Measurements from ENCODE around the gene PTPN3. TPM values are rescaled to one million over a fixed set of nuclear protein-coding genes. Genes with fewer than 3 reads are reported as not detected.
"Not testable (repeated sequence)": the region's sequence is repeated elsewhere in the genome, so short reads cannot be mapped to it uniquely, and the experiment has no call there.

PTPN3 gene
- total and polyA plus RNA-seq, 10 of the 15 experiments (the other 5 are each of a cell fraction or from before 2014, with no cell fraction given), result 0.18 to 1.3 (median 0.39) TPM

DNA sequence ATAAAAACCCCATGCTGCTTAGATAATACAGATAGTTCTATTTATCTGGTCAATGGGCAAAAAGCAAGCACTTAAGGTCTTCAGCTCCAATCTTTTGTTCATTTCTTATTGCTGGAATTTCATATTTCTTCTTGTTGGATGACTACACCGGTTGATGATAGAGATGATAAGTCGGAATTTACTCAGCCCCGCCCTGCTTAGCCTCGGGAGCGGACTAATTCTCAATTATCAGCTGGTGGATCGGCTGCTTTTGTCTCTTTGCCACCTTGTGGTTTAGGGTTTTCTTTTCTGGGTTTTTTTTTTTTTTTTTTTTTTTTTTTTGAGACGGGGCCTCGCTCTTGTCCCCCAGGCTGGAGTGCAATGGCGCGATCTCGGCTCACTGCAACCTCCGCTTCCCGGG is 34.5 kb upstream of the PTPN3 start:
- ATAC-seq; in situ Hi-C loops (cut with MboI); H3K4me3 ChIP-seq; H3K4me1 ChIP-seq (ENCODE audit: control insufficient read depth, insufficient read depth, low read length); H3K9ac ChIP-seq (ENCODE audit: control insufficient read depth, insufficient read depth, low read length); BruUV-seq (replicated peaks); DNase-seq (ENCODE audit: low read depth, low spot score); FAIRE-seq; SMC1A ChIA-PET (ENCODE audit: uncharacterized antibody, unreplicated experiment); RAD21 ChIA-PET (ENCODE audit: unreplicated experiment); H4K20me1 ChIP-seq (ENCODE audit: control insufficient read depth, insufficient read depth); H3K36me3 ChIP-seq (ENCODE audit: control insufficient read depth in 2 of 2, insufficient read depth in 2 of 2, low read length in 1 of 2); H3K79me2 ChIP-seq (ENCODE audit: control insufficient read depth, insufficient read depth, low read length); H3K4me2 ChIP-seq (ENCODE audit: control insufficient read depth, insufficient read depth); H2AFZ ChIP-seq (ENCODE audit: control insufficient read depth, low read depth, low read length); H3K27ac ChIP-seq (ENCODE audit: control insufficient read depth, insufficient read depth); intact Hi-C loops (cut with micrococcal nuclease; ENCODE audit: unreplicated experiment); H3K27me3 ChIP-seq (replicated peaks in 1 of 2; ENCODE audit: control insufficient read depth in 2 of 2, insufficient read depth in 2 of 2, low read length in 1 of 2); H3K9me3 ChIP-seq (replicated peaks; ENCODE audit: control insufficient read depth, insufficient read depth, low read length): not testable (repeated sequence)
- WGBS (ENCODE audit: insufficient coverage, insufficient replicate concordance, low lambda C conversion rate, missing lambda C conversion rate), result 88% methylated on average over 8 of the region's 13 CpGs
- CTCF ChIA-PET, result interaction anchor here (0.7 kb wide), 1 partner anchor 665 kb away, joined by 3 read pairs; no protein-coding TSS in a partner anchor
- POLR2A ChIA-PET, result interaction anchor here (0.6 kb wide), 1 partner anchor 238 kb away, joined by 4 read pairs; no protein-coding TSS in a partner anchor

DNA sequence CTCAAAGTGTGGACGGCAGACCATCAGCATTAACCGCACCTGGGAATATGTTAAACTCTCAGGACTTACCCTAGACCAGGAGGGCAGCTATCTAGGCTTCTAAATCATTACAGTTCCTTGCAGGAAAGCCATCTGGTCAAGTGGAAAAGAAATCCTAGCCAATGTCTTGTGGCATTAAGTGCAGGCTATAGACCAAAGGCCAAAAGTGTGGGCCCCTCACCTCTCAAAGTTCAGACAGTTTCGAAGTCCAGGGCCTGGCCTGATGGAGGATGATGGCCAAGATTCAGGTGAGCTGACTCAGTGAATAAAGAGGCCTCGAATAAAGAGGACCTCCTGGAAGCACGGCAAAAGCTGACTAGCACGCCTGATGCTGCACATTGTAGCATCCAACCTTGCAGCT is 24.0 kb upstream of the PTPN3 start:
- Histone ChIP-seq H3K4me3 (no peak overlapping the region), H3K9me3 (replicated peaks; ENCODE audit: control insufficient read depth, insufficient read depth, low read length) (no peaks in the 10 kb centered on the region), H3K36me3 (ENCODE audit: control insufficient read depth in 2 of 2, insufficient read depth in 2 of 2, low read length in 1 of 2) (no peaks in the 10 kb centered on the region), H3K4me1 (ENCODE audit: control insufficient read depth, insufficient read depth, low read length) (no peaks in the 10 kb centered on the region), H4K20me1 (ENCODE audit: control insufficient read depth, insufficient read depth) (no peaks in the 10 kb centered on the region), H3K9ac (ENCODE audit: control insufficient read depth, insufficient read depth, low read length) (no peak overlapping the region), H3K27me3 (replicated peaks in 1 of 2; ENCODE audit: control insufficient read depth in 2 of 2, insufficient read depth in 2 of 2, low read length in 1 of 2) (peaks cover 0 to 3% of the 10 kb centered on the region in 2 experiments; a peak in 3 of 4 replicates), H2AFZ (ENCODE audit: control insufficient read depth, low read depth, low read length) (no peak overlapping the region), H3K4me2 (ENCODE audit: control insufficient read depth, insufficient read depth) (no peak overlapping the region), H3K79me2 (ENCODE audit: control insufficient read depth, insufficient read depth, low read length) (no peaks in the 10 kb centered on the region), H3K27ac (ENCODE audit: control insufficient read depth, insufficient read depth) (no peak overlapping the region)
- ATAC-seq, result no peak
- in situ Hi-C loops (cut with MboI) (no loop called here), intact Hi-C loops (cut with micrococcal nuclease; ENCODE audit: unreplicated experiment) (loop anchor here (5.0 kb wide), 1 partner anchor 280 kb away; no protein-coding TSS in a partner anchor)
- CTCF ChIA-PET, result interaction anchor here (1.0 to 1.7 kb wide), 6 partner anchors 9 to 322 kb away, joined by 3 to 8 read pairs (median 3); no protein-coding TSS in a partner anchor
- no peak for FAIRE-seq
- WGBS (ENCODE audit: insufficient coverage, insufficient replicate concordance, low lambda C conversion rate, missing lambda C conversion rate), result 11% methylated on average over 6 of the region's 6 CpGs
- RAD21 ChIA-PET (ENCODE audit: unreplicated experiment), result interaction anchor here (1.1 to 1.3 kb wide), 2 partner anchors 52 to 82 kb away, joined by 3 read pairs; no protein-coding TSS in a partner anchor
- SMC1A ChIA-PET (ENCODE audit: uncharacterized antibody, unreplicated experiment), result interaction anchor here (1.2 to 2.0 kb wide), 3 partner anchors 21 to 81 kb away, joined by 3 to 7 read pairs (median 6); no protein-coding TSS in a partner anchor
- no peak for DNase-seq (ENCODE audit: low read depth, low spot score)
- BruUV-seq (replicated peaks), result no TSS peak
- POLR2A ChIA-PET, result no interaction called here
- TF ChIP-seq, protein P1, sequence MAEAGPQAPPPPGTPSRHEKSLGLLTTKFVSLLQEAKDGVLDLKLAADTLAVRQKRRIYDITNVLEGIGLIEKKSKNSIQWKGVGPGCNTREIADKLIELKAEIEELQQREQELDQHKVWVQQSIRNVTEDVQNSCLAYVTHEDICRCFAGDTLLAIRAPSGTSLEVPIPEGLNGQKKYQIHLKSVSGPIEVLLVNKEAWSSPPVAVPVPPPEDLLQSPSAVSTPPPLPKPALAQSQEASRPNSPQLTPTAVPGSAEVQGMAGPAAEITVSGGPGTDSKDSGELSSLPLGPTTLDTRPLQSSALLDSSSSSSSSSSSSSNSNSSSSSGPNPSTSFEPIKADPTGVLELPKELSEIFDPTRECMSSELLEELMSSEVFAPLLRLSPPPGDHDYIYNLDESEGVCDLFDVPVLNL (IDR thresholded peaks at IDR 0.05; ENCODE audit: low read depth, low read length), result no peak
- TF ChIP-seq, protein P2, sequence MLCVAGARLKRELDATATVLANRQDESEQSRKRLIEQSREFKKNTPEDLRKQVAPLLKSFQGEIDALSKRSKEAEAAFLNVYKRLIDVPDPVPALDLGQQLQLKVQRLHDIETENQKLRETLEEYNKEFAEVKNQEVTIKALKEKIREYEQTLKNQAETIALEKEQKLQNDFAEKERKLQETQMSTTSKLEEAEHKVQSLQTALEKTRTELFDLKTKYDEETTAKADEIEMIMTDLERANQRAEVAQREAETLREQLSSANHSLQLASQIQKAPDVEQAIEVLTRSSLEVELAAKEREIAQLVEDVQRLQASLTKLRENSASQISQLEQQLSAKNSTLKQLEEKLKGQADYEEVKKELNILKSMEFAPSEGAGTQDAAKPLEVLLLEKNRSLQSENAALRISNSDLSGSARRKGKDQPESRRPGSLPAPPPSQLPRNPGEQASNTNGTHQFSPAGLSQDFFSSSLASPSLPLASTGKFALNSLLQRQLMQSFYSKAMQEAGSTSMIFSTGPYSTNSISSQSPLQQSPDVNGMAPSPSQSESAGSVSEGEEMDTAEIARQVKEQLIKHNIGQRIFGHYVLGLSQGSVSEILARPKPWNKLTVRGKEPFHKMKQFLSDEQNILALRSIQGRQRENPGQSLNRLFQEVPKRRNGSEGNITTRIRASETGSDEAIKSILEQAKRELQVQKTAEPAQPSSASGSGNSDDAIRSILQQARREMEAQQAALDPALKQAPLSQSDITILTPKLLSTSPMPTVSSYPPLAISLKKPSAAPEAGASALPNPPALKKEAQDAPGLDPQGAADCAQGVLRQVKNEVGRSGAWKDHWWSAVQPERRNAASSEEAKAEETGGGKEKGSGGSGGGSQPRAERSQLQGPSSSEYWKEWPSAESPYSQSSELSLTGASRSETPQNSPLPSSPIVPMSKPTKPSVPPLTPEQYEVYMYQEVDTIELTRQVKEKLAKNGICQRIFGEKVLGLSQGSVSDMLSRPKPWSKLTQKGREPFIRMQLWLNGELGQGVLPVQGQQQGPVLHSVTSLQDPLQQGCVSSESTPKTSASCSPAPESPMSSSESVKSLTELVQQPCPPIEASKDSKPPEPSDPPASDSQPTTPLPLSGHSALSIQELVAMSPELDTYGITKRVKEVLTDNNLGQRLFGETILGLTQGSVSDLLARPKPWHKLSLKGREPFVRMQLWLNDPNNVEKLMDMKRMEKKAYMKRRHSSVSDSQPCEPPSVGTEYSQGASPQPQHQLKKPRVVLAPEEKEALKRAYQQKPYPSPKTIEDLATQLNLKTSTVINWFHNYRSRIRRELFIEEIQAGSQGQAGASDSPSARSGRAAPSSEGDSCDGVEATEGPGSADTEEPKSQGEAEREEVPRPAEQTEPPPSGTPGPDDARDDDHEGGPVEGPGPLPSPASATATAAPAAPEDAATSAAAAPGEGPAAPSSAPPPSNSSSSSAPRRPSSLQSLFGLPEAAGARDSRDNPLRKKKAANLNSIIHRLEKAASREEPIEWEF (IDR thresholded peaks at IDR 0.05; ENCODE audit: insufficient replicate concordance, low read depth, low read length), result no peak
- TF ChIP-seq, protein P3, sequence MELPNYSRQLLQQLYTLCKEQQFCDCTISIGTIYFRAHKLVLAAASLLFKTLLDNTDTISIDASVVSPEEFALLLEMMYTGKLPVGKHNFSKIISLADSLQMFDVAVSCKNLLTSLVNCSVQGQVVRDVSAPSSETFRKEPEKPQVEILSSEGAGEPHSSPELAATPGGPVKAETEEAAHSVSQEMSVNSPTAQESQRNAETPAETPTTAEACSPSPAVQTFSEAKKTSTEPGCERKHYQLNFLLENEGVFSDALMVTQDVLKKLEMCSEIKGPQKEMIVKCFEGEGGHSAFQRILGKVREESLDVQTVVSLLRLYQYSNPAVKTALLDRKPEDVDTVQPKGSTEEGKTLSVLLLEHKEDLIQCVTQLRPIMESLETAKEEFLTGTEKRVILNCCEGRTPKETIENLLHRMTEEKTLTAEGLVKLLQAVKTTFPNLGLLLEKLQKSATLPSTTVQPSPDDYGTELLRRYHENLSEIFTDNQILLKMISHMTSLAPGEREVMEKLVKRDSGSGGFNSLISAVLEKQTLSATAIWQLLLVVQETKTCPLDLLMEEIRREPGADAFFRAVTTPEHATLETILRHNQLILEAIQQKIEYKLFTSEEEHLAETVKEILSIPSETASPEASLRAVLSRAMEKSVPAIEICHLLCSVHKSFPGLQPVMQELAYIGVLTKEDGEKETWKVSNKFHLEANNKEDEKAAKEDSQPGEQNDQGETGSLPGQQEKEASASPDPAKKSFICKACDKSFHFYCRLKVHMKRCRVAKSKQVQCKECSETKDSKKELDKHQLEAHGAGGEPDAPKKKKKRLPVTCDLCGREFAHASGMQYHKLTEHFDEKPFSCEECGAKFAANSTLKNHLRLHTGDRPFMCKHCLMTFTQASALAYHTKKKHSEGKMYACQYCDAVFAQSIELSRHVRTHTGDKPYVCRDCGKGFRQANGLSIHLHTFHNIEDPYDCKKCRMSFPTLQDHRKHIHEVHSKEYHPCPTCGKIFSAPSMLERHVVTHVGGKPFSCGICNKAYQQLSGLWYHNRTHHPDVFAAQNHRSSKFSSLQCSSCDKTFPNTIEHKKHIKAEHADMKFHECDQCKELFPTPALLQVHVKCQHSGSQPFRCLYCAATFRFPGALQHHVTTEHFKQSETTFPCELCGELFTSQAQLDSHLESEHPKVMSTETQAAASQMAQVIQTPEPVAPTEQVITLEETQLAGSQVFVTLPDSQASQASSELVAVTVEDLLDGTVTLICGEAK (IDR thresholded peaks at IDR 0.05; ENCODE audit: borderline replicate concordance), result no peak

Data from GM12878 (cell line).